WTC11 (cell line): ENCODE data around the gene DRP2. TPM values are rescaled to one million over a fixed set of nuclear protein-coding genes. Genes with fewer than 3 reads are reported as not detected.
A peak's percentile ranks its signal among the peaks of the same experiment; 100 is the strongest.

Source experiments
- ATAC-seq: fragments of 200-7000 bp; cut with Tn5 transposase; 2 replicates; pipeline ENCODE4 v1.10.0; 2021; ENCODE audit warnings: mild to moderate bottlenecking, moderate library complexity
- CTCF ChIA-PET: fragments of 300-600 bp; sonication (Branson Sonifier 250); formaldehyde crosslinking; loops from one replicate; lab custom pipeline; 2021; ENCODE audit warnings: antibody characterized with exemption; lab: Charles Lee
- POLR2A ChIA-PET: fragments of 350-600 bp; sonication (Branson Sonifier 250); formaldehyde crosslinking; loops from one replicate; lab custom pipeline; 2021; ENCODE audit warnings: antibody characterized with exemption; lab: Charles Lee
- DNase-seq: peaks from one replicate; pipeline ENCODE4 v3.0.0; 2021; ENCODE audit warnings: low spot score
- H3K27ac Mint-ChIP-seq: 2 replicates; pipeline ENCODE4 v1.8.0; 2021; ENCODE audit warnings: mixed read lengths
- H3K27me3 Mint-ChIP-seq: 2 replicates; pipeline ENCODE4 v1.8.0; 2021; ENCODE audit warnings: low read depth, mild to moderate bottlenecking, moderate library complexity, mixed read lengths
- H3K36me3 Mint-ChIP-seq: 2 replicates; pipeline ENCODE4 v1.8.0; 2021; ENCODE audit warnings: mixed read lengths
- H3K4me1 Mint-ChIP-seq: 2 replicates; pipeline ENCODE4 v1.8.0; 2022; ENCODE audit warnings: mixed read lengths
- H3K4me3 Mint-ChIP-seq: 2 replicates; pipeline ENCODE4 v1.8.0; 2021; ENCODE audit warnings: mild to moderate bottlenecking, moderate library complexity, mixed read lengths
- H3K9me3 Mint-ChIP-seq: 2 replicates; pipeline ENCODE4 v1.8.0; 2021; ENCODE audit warnings: mixed read lengths
- EMX1 ChIP-seq: fragments of 250-450 bp; sonication (Bioruptor Pico); IDR thresholded peaks from 2 replicates; pipeline ENCODE4 v1.8.0; 2021; ENCODE audit warnings: mild to moderate bottlenecking
- ETV6 ChIP-seq: sonication (generic); formaldehyde crosslinking; IDR thresholded peaks from 2 replicates; pipeline ENCODE4 v1.8.1; 2022; ENCODE audit warnings: mild to moderate bottlenecking, missing genetic modification reagents
- FOXP1 ChIP-seq: sonication (generic); formaldehyde crosslinking; IDR thresholded peaks from 2 replicates; pipeline ENCODE4 v1.8.0; 2022; ENCODE audit warnings: missing genetic modification reagents, mild to moderate bottlenecking, moderate library complexity, borderline replicate concordance
- KAT7 ChIP-seq: sonication (generic); formaldehyde crosslinking; IDR thresholded peaks from 2 replicates; pipeline ENCODE4 v1.8.1; 2023; ENCODE audit warnings: missing genetic modification reagents, mild to moderate bottlenecking, borderline replicate concordance
- SMAD3 ChIP-seq: sonication (generic); formaldehyde crosslinking; IDR thresholded peaks from 2 replicates; pipeline ENCODE4 v1.8.0; 2022; ENCODE audit warnings: missing genetic modification reagents, mild to moderate bottlenecking, borderline replicate concordance
- total RNA-seq: library from RNA; stranded (reverse); gene quantifications from 3 replicates; pipeline ENCODE4 v1.2.3, GENCODE V29; 2021
- TF ChIP-seq, protein P1 (sequence below): sonication (generic); formaldehyde crosslinking; IDR thresholded peaks from 2 replicates; pipeline ENCODE4 v1.8.0; 2022; ENCODE audit warnings: missing genetic modification reagents
- TF ChIP-seq, protein P2 (sequence below): sonication (generic); formaldehyde crosslinking; IDR thresholded peaks from 2 replicates; pipeline ENCODE4 v1.8.0; 2023; ENCODE audit warnings: mild to moderate bottlenecking, missing genetic modification reagents
- TF ChIP-seq, protein P3 (sequence below): sonication (generic); formaldehyde crosslinking; conservative IDR thresholded peaks from 2 replicates; pipeline ENCODE4 v1.8.1; 2023; ENCODE audit warnings: mild to moderate bottlenecking, low read depth, missing genetic modification reagents, moderate library complexity
- TF ChIP-seq, protein P4 (sequence below): sonication (generic); formaldehyde crosslinking; IDR thresholded peaks from 2 replicates; pipeline ENCODE4 v1.8.1; 2023; ENCODE audit warnings: mild to moderate bottlenecking, missing genetic modification reagents

Gene DRP2
- total RNA-seq, 1 experiment from 2014 or later, result 0.52 TPM

DNA sequence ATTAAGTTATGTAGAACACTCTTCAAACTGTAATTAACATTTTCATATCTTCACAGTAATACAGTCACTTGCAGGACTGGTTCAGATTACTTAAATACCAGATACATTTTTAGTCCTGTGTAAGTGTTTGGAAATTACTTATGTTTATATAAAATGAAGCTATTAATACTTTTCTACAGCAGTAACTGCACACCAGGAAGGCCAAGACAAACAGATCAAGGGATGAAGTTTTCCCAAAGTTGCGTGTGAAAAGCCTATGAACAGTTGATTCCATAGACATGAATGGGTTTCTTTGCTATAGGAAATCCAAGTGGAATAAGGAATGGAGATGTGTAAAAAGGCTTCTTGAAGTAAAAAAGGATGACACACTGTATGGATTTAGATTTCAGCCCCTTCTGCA is 28.9 kb upstream of the DRP2 start:
- H3K9me3 Mint-ChIP-seq, result peaks cover 12% of the 10 kb centered on the region
- ATAC-seq, result no peak

DNA sequence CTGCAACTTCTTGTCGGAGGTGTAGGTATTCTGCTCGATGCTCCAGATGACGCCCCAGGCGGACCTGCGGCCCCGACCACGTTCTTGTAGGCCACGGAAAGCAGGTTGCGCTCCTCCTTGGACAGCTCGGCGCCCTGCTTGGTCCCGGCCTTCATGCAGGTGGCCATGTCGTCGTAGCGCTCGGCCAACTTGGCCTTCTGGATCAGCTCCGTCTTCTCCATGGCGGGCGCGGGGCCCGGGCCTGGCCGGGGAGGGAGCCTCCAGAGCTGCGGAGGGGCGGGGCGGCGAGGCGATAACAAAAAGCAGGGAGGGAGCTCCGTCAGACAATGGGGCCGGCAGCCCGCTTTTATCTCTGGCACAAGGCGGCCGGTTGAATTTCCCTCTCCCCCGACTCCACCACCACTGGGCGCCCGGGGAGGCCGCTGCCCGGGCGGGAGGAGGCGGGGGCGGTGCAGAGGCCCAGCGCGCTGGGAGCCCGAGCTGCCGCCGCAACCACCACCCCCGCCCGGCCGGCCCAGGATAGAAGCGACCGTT is 28.3 kb upstream of the DRP2 start:
- DNase-seq (peak; percentile 54), ATAC-seq (peak; percentile 93)
- peaks cover 12% of the 10 kb centered on the region for H3K9me3 Mint-ChIP-seq
- H3K27me3 Mint-ChIP-seq, result peaks cover 25% of the 10 kb centered on the region
- TF ChIP-seq, protein P1, sequence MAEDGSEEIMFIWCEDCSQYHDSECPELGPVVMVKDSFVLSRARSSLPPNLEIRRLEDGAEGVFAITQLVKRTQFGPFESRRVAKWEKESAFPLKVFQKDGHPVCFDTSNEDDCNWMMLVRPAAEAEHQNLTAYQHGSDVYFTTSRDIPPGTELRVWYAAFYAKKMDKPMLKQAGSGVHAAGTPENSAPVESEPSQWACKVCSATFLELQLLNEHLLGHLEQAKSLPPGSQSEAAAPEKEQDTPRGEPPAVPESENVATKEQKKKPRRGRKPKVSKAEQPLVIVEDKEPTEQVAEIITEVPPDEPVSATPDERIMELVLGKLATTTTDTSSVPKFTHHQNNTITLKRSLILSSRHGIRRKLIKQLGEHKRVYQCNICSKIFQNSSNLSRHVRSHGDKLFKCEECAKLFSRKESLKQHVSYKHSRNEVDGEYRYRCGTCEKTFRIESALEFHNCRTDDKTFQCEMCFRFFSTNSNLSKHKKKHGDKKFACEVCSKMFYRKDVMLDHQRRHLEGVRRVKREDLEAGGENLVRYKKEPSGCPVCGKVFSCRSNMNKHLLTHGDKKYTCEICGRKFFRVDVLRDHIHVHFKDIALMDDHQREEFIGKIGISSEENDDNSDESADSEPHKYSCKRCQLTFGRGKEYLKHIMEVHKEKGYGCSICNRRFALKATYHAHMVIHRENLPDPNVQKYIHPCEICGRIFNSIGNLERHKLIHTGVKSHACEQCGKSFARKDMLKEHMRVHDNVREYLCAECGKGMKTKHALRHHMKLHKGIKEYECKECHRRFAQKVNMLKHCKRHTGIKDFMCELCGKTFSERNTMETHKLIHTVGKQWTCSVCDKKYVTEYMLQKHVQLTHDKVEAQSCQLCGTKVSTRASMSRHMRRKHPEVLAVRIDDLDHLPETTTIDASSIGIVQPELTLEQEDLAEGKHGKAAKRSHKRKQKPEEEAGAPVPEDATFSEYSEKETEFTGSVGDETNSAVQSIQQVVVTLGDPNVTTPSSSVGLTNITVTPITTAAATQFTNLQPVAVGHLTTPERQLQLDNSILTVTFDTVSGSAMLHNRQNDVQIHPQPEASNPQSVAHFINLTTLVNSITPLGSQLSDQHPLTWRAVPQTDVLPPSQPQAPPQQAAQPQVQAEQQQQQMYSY (CRISPR knock-in tag), result peak; percentile 30
- TF ChIP-seq FOXP1 (CRISPR knock-in tag) (peak; percentile 62; the same call in 1 of the 2 replicates), ETV6 (CRISPR knock-in tag) (0 out of 2 replicates have a peak, but pooled peaks have one; percentile 28)
- TF ChIP-seq, protein P2, sequence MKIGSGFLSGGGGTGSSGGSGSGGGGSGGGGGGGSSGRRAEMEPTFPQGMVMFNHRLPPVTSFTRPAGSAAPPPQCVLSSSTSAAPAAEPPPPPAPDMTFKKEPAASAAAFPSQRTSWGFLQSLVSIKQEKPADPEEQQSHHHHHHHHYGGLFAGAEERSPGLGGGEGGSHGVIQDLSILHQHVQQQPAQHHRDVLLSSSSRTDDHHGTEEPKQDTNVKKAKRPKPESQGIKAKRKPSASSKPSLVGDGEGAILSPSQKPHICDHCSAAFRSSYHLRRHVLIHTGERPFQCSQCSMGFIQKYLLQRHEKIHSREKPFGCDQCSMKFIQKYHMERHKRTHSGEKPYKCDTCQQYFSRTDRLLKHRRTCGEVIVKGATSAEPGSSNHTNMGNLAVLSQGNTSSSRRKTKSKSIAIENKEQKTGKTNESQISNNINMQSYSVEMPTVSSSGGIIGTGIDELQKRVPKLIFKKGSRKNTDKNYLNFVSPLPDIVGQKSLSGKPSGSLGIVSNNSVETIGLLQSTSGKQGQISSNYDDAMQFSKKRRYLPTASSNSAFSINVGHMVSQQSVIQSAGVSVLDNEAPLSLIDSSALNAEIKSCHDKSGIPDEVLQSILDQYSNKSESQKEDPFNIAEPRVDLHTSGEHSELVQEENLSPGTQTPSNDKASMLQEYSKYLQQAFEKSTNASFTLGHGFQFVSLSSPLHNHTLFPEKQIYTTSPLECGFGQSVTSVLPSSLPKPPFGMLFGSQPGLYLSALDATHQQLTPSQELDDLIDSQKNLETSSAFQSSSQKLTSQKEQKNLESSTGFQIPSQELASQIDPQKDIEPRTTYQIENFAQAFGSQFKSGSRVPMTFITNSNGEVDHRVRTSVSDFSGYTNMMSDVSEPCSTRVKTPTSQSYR (CRISPR knock-in tag), result no peak
- CTCF ChIA-PET, result no interaction called here
- H3K4me3 Mint-ChIP-seq, result peak overlapping the region; percentile 60
- H3K4me1 Mint-ChIP-seq, result 0 out of 2 replicates have a peak, but pooled peaks cover 5% of the 10 kb centered on the region
- POLR2A ChIA-PET, result no interaction called here
- no peak overlapping the region for H3K27ac Mint-ChIP-seq
- H3K36me3 Mint-ChIP-seq, result peaks cover 4% of the 10 kb centered on the region

More for the DNA sequence above, 28.9 kb upstream of the DRP2 start:
- 0 out of 2 replicates have a peak, but pooled peaks cover 5% of the 10 kb centered on the region for H3K4me1 Mint-ChIP-seq
- CTCF ChIA-PET, result no interaction called here
- peaks cover 25% of the 10 kb centered on the region for H3K27me3 Mint-ChIP-seq
- H3K27ac Mint-ChIP-seq, result no peak overlapping the region
- DNase-seq, result no peak
- peak overlapping the region; percentile 60 for H3K4me3 Mint-ChIP-seq
- TF ChIP-seq EMX1 (CRISPR knock-in tag) (no peak), SMAD3 (no peak), KAT7 (CRISPR knock-in tag) (no peak)
- TF ChIP-seq, protein P3, sequence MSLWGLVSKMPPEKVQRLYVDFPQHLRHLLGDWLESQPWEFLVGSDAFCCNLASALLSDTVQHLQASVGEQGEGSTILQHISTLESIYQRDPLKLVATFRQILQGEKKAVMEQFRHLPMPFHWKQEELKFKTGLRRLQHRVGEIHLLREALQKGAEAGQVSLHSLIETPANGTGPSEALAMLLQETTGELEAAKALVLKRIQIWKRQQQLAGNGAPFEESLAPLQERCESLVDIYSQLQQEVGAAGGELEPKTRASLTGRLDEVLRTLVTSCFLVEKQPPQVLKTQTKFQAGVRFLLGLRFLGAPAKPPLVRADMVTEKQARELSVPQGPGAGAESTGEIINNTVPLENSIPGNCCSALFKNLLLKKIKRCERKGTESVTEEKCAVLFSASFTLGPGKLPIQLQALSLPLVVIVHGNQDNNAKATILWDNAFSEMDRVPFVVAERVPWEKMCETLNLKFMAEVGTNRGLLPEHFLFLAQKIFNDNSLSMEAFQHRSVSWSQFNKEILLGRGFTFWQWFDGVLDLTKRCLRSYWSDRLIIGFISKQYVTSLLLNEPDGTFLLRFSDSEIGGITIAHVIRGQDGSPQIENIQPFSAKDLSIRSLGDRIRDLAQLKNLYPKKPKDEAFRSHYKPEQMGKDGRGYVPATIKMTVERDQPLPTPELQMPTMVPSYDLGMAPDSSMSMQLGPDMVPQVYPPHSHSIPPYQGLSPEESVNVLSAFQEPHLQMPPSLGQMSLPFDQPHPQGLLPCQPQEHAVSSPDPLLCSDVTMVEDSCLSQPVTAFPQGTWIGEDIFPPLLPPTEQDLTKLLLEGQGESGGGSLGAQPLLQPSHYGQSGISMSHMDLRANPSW (CRISPR knock-in tag), result no peak
- TF ChIP-seq, protein P4, sequence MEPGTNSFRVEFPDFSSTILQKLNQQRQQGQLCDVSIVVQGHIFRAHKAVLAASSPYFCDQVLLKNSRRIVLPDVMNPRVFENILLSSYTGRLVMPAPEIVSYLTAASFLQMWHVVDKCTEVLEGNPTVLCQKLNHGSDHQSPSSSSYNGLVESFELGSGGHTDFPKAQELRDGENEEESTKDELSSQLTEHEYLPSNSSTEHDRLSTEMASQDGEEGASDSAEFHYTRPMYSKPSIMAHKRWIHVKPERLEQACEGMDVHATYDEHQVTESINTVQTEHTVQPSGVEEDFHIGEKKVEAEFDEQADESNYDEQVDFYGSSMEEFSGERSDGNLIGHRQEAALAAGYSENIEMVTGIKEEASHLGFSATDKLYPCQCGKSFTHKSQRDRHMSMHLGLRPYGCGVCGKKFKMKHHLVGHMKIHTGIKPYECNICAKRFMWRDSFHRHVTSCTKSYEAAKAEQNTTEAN (CRISPR knock-in tag), result no peak
- peaks cover 6% of the 10 kb centered on the region for H3K36me3 Mint-ChIP-seq
- POLR2A ChIA-PET, result no interaction called here
